Measurements from ENCODE around the gene TRIM2. TPM values are rescaled to one million over a fixed set of nuclear protein-coding genes. Genes with fewer than 3 reads are reported as not detected.

Gene TRIM2
- total RNA-seq, 1 donor from 2014 or later: 35.9 TPM

DNA sequence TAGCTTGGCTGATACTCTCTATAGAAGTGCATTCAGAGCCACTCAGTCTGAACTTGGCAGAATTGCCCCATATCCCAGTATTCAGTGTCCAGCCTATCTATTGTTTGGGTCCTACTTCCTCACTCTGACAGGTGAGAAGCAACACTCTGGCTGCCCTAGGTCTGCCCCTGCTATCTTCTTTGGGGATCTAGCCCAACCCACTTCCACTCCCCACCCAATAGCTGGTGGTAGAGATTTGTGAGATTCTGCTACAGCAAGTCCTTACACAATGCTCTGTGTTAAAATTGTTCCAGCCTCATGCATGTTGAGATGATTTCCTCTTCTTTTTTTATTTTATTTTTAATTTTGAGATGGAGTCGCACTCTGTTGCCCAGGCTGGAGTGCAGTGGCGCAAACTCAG lies 67.6 kb downstream of the TRIM2 start:
- Histone ChIP-seq H3K27ac (no peak overlapping the region), H3K36me3 (peaks cover 1% of the 10 kb centered on the region), H3K4me3 (no peak overlapping the region), H3K27me3 (no peaks in the 10 kb centered on the region), H3K4me1 (peaks cover 16% of the 10 kb centered on the region), H3K9me3 (no peaks in the 10 kb centered on the region)
- no peak for DNase-seq
- TF ChIP-seq CTCF (IDR thresholded peaks at IDR 0.05): no peak
- no peak for ATAC-seq
- intact Hi-C loops (cut with DNase I): no loop called here

DNA sequence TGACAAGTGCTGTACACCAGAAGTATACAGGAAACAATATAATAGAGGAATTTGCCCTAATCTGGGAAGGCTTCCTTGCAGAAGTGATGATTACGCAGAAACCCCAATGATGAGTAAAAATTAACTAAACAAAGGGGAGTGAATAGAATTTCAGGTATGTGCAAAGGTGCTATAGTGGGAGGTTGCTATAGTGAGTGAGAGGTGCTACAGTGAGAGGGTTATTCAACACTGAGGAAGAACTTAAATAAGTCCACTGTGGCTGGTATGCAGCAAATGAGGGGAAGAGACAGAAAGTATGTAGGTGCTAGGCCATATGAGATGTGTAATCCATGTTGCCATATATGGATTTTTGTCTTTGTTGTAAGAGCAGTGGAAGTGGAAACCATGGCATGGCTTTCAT lies 69.5 kb downstream of the TRIM2 start:
- DNase-seq (no peak), ATAC-seq (no peak)
- Histone ChIP-seq H3K36me3 (peaks cover 3% of the 10 kb centered on the region), H3K4me1 (peaks cover 2% of the 10 kb centered on the region), H3K27ac (no peak overlapping the region), H3K9me3 (no peaks in the 10 kb centered on the region), H3K27me3 (no peaks in the 10 kb centered on the region), H3K4me3 (no peak overlapping the region)
- intact Hi-C loops (cut with DNase I): no loop called here
- no peak for TF ChIP-seq CTCF (IDR thresholded peaks at IDR 0.05)

GRCh38 chr4:153274967-153275366 lies 70.7 kb downstream of the TRIM2 start:
- H3K4me1 ChIP-seq: no peaks in the 10 kb centered on the region
- no peaks in the 10 kb centered on the region for H3K9me3 ChIP-seq
- ATAC-seq (no peak), DNase-seq (no peak)
- no peaks in the 10 kb centered on the region for H3K27me3 ChIP-seq
- no peak overlapping the region for H3K27ac ChIP-seq
- intact Hi-C loops (cut with DNase I): no loop called here
- no peak for TF ChIP-seq CTCF (IDR thresholded peaks at IDR 0.05)
- H3K36me3 ChIP-seq: peaks cover 3% of the 10 kb centered on the region
- no peak overlapping the region for H3K4me3 ChIP-seq

DNA sequence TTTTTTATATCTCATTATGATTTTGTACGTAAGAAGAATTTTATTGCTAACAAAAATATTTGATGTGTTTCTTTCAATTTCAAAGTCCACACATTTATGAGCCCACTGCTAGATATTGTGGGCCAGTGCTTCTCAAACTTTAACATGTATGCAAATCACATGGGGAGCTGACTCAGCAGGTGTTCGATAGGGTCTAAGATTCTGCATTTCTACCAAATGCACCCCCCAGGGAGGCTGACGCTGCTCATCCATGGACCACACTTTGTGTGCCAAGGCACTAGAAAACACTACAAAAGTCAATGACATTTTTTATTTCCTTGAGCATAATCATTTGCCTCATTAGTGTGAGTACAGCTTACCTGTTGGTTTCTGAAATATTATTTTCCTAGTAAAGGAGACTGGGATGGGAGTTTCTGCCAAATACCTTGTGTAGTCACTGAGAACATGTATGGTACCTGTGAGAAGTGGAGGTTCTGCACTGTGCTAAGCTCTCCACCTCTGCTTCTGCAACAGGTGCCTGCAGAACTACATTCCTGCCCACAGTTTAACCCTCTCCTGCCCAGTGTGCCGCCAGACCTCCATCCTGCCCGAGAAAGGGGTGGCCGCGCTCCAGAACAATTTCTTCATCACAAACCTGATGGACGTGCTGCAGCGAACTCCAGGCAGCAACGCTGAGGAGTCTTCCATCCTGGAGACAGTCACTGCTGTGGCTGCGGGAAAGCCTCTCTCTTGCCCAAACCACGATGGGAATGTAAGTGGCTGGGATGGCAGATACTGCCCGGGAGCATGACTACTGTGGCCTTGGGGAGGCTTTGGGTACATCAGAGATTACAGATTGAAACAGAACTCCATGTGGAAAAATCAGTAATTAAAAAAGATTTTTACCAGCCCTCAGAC lies 71.4 kb downstream of the TRIM2 start:
- no peaks in the 10 kb centered on the region for H3K4me1 ChIP-seq
- no peaks in the 10 kb centered on the region for H3K9me3 ChIP-seq
- TF ChIP-seq CTCF (IDR thresholded peaks at IDR 0.05): no peak
- intact Hi-C loops (cut with DNase I): no loop called here
- H3K4me3 ChIP-seq: no peak overlapping the region
- no peaks in the 10 kb centered on the region for H3K27me3 ChIP-seq
- H3K36me3 ChIP-seq: peaks cover 3% of the 10 kb centered on the region
- ATAC-seq: no peak
- no peak for DNase-seq
- H3K27ac ChIP-seq: no peak overlapping the region

DNA sequence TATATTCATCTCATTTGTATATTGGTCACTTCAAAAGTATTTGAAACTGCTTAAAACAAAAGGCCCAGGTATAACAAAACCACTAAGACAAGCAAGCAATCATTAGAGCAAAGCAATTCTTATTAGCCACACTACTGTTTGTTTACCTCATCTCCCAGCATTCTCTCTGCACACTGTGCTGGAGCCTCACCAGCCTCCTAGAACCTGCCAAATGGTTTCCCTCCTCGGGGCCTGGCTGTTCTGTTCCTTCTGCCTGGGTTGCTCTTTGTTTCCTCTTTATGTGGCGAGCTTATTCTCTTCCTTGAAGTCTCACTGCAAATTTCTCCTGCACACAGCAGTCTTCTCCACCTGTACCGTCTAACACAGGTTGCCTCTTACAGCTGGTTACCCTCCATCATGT lies 72.7 kb downstream of the TRIM2 start:
- DNase-seq (no peak), ATAC-seq (no peak)
- no peak for TF ChIP-seq CTCF (IDR thresholded peaks at IDR 0.05)
- Histone ChIP-seq H3K27ac (no peak overlapping the region), H3K4me3 (no peak overlapping the region), H3K27me3 (no peaks in the 10 kb centered on the region), H3K36me3 (peaks cover 7% of the 10 kb centered on the region), H3K9me3 (no peaks in the 10 kb centered on the region), H3K4me1 (no peaks in the 10 kb centered on the region)
- intact Hi-C loops (cut with DNase I): no loop called here

Measured in upper lobe of right lung (tissue), 1 donor.